Endothelial cell of umbilical vein (primary cell): ENCODE measurements around the gene LTBP1. TPM values are rescaled to one million over a fixed set of nuclear protein-coding genes. Genes with fewer than 3 reads are reported as not detected.

Source experiments
- BruUV-seq: library from RNA; stranded (reverse); fragments of 400-500 nt; replicated peaks from 2 replicates; lab custom pipeline; 2021; lab: Mats Ljungman, UMichigan
- CTCF ChIA-PET: fragments of 300-600, 350-600 bp; sonication (Branson Sonifier 250); formaldehyde crosslinking; loops from one replicate; lab custom pipeline; 2021; ENCODE audit warnings: antibody characterized with exemption, inconsistent platforms; lab: Charles Lee
- POLR2A ChIA-PET: fragments of 300-600, 350-600 bp; sonication (Branson Sonifier 250); formaldehyde crosslinking; loops from one replicate; lab custom pipeline; 2021; ENCODE audit warnings: antibody characterized with exemption, inconsistent platforms; lab: Charles Lee
- DNase-seq: peaks from one replicate; pipeline ENCODE4 v3.0.0-alpha.2; 2011; ENCODE audit warnings: low read depth, low spot score
- FAIRE-seq: peaks from 2 replicates; lab custom pipeline; 2011; peaks lifted over from hg19 to GRCh38; lab: Jason Lieb, UNC
- H2AFZ ChIP-seq: 2 replicates; pipeline ENCODE4 v1.6.0; 2012; ENCODE audit warnings: low read depth, low read length, control low read depth, inconsistent platforms
- H3K27ac ChIP-seq: 2 replicates; pipeline ENCODE4 v1.5.1; 2011; ENCODE audit warnings: low read depth, mild to moderate bottlenecking, control low read depth, low read length, moderate library complexity; ENCODE audit not compliant: insufficient read depth
- H3K27me3 ChIP-seq, 2 experiments: 2 replicates each; pipeline versions ENCODE4 v1.6.0 to v1.6.1; 2011; ENCODE audit warnings: low read length in 2 of 2, mixed read lengths in 1 of 2; ENCODE audit not compliant: control insufficient read depth in 2 of 2, insufficient read depth in 2 of 2
- H3K36me3 ChIP-seq, 2 experiments: 2 replicates in 1 of 2; 3 replicates in 1 of 2; pipeline ENCODE4 v1.5.1; 2011; ENCODE audit warnings: low read length in 2 of 2, mild to moderate bottlenecking in 1 of 2, moderate library complexity in 1 of 2; ENCODE audit not compliant: control insufficient read depth in 2 of 2, insufficient read depth in 2 of 2; ENCODE audit errors: extremely low read depth in 1 of 2
- H3K4me1 ChIP-seq: 3 replicates; pipeline ENCODE4 v1.5.1; 2011; ENCODE audit warnings: mild to moderate bottlenecking, low read length; ENCODE audit not compliant: control insufficient read depth, insufficient read depth; ENCODE audit errors: extremely low read depth
- H3K4me2 ChIP-seq: 2 replicates; pipeline ENCODE4 v1.6.1; 2011; ENCODE audit warnings: low read length, control low read depth, mixed read lengths; ENCODE audit not compliant: insufficient read depth
- H3K4me3 ChIP-seq, 3 experiments: fragments of 200-600 bp in 1 of 3; sonication (generic), shearing (Covaris generic) in 1 of 3; replicated peaks in 1 of 3; 2 replicates each; pipeline ENCODE4 v1.5.1; 2011 to 2016; ENCODE audit warnings: control low read depth in 3 of 3, low read length in 3 of 3, mild to moderate bottlenecking in 2 of 3, inconsistent platforms in 1 of 3, low read depth in 1 of 3, moderate library complexity in 1 of 3; ENCODE audit not compliant: insufficient read depth in 1 of 3
- H3K79me2 ChIP-seq: 2 replicates; pipeline ENCODE4 v1.6.0; 2012; ENCODE audit warnings: low read length, inconsistent platforms; ENCODE audit not compliant: control insufficient read depth, insufficient read depth
- H3K9ac ChIP-seq: replicated peaks from 2 replicates; pipeline ENCODE3; 2011; ENCODE audit warnings: low read length, control low read depth; ENCODE audit not compliant: insufficient read depth; ENCODE audit errors: extremely low read depth
- H3K9me1 ChIP-seq: replicated peaks from 3 replicates; pipeline ENCODE4 v1.6.0; 2011; ENCODE audit warnings: mild to moderate bottlenecking, low read length; ENCODE audit not compliant: control insufficient read depth, insufficient read depth; ENCODE audit errors: extremely low read depth
- H3K9me3 ChIP-seq: replicated peaks from 2 replicates; pipeline ENCODE4 v1.5.1; 2012; ENCODE audit warnings: low read length, inconsistent platforms; ENCODE audit not compliant: control insufficient read depth, insufficient read depth
- H4K20me1 ChIP-seq: replicated peaks from 2 replicates; pipeline ENCODE3; 2011; ENCODE audit warnings: mild to moderate bottlenecking, low read length; ENCODE audit not compliant: control insufficient read depth, insufficient read depth; ENCODE audit errors: extremely low read depth
- EZH2 ChIP-seq: IDR thresholded peaks from 2 replicates; pipeline ENCODE4 v1.6.1; 2012; ENCODE audit warnings: borderline replicate concordance, low read depth, mild to moderate bottlenecking, moderate library complexity, low read length, inconsistent platforms; ENCODE audit not compliant: severe bottlenecking
- FOS ChIP-seq: IDR thresholded peaks from 2 replicates; pipeline ENCODE4 v1.6.1; 2011; ENCODE audit warnings: mild to moderate bottlenecking, low read length, moderate library complexity, borderline replicate concordance; ENCODE audit not compliant: insufficient read depth
- GATA2 ChIP-seq: IDR thresholded peaks from 2 replicates; pipeline ENCODE4 v1.7.0; 2011; ENCODE audit warnings: low read depth, mild to moderate bottlenecking, moderate library complexity, mixed read lengths, low read length; ENCODE audit not compliant: insufficient read length, insufficient read depth
- JUN ChIP-seq: IDR thresholded peaks from 2 replicates; pipeline ENCODE4 v1.6.1; 2011; ENCODE audit warnings: borderline replicate concordance, low read depth; ENCODE audit not compliant: insufficient read length, insufficient read depth
- MYC ChIP-seq: IDR thresholded peaks from one replicate; pipeline ENCODE4 v1.6.1; 2011; ENCODE audit warnings: mild to moderate bottlenecking, low read depth, low read length
- dilution Hi-C: fragments of 300-500 bp; cut with MboI; formaldehyde crosslinking; loops from one replicate; pipeline ENCODE4 v1.15.0; 2019; ENCODE audit warnings: low sequenced_read_pairs; ENCODE audit not compliant: extremely low pct_ligation_motif_present
- intact Hi-C: fragments of 100-400 bp; cut with micrococcal nuclease; formaldehyde crosslinking; loops from one replicate; pipeline ENCODE4 v1.10.0; 2022
- polyA plus RNA-seq, 4 experiments: library from polyadenylated mRNA; depleted of rRNA in 3 of 4; stranded (reverse) in 3 of 4; unstranded in 1 of 4; fragments of >200 nt; gene quantifications; 2 replicates each; pipeline versions ENCODE4 v1.2.1 to v1.2.3, GENCODE V29; 2011 to 2012; ENCODE audit warnings: missing spikeins in 1 of 4
- total RNA-seq: library from RNA; stranded (reverse); gene quantifications from 2 replicates; pipeline ENCODE4 v1.2.3, GENCODE V29; 2021
- TF ChIP-seq, protein P1 (sequence below), 2 donors: IDR thresholded peaks; 1 replicate in 1 of 2; 2 replicates in 1 of 2; pipeline ENCODE4 v1.5.1; 2011; ENCODE audit warnings: low read length in 2 of 2, mild to moderate bottlenecking in 2 of 2, moderate library complexity in 2 of 2, control low read depth in 1 of 2, inconsistent platforms in 1 of 2, low read depth in 1 of 2; ENCODE audit not compliant: insufficient read depth in 1 of 2; ENCODE audit errors: extremely low read depth in 1 of 2
- TF ChIP-seq, protein P2 (sequence below): IDR thresholded peaks from 2 replicates; pipeline ENCODE4 v1.6.1; 2011; ENCODE audit not compliant: insufficient read depth, insufficient read length

Gene LTBP1
- total and polyA plus RNA-seq, 2 donors (not counting 3 experiments of a cell fraction or from before 2014, with no cell fraction given): 57.4 to 68.2 TPM

DNA sequence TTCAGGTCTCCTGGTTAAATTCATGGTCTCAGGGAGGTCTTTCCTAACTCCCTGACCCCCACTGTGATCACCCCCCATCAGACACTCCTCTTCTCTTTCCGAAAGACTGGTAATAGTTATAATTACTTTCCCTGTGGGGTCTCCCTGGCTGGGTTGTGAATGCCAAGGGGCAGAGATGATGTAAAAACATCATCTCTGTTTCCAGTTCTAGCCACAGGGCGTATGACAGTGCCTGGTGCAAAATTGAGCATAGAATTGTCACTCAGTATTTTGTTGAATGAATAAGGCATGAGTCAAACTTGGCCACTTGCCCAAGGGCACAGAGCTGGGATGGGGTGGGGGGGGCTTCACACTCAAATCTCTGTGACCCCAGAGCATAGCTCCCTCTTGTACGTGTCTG lies 65.2 kb downstream of the LTBP1 start:
- H3K4me3 ChIP-seq: no peak overlapping the region
- H3K9me3 ChIP-seq: no peaks in the 10 kb centered on the region
- H3K36me3 ChIP-seq: no peaks in the 10 kb centered on the region
- dilution Hi-C loops (no loop called here), intact Hi-C loops (no loop called here)
- no peak overlapping the region for H2AFZ ChIP-seq
- no peak for DNase-seq
- TF ChIP-seq MYC: no peak
- no peak for TF ChIP-seq EZH2
- no peak for TF ChIP-seq FOS
- TF ChIP-seq, protein P1, sequence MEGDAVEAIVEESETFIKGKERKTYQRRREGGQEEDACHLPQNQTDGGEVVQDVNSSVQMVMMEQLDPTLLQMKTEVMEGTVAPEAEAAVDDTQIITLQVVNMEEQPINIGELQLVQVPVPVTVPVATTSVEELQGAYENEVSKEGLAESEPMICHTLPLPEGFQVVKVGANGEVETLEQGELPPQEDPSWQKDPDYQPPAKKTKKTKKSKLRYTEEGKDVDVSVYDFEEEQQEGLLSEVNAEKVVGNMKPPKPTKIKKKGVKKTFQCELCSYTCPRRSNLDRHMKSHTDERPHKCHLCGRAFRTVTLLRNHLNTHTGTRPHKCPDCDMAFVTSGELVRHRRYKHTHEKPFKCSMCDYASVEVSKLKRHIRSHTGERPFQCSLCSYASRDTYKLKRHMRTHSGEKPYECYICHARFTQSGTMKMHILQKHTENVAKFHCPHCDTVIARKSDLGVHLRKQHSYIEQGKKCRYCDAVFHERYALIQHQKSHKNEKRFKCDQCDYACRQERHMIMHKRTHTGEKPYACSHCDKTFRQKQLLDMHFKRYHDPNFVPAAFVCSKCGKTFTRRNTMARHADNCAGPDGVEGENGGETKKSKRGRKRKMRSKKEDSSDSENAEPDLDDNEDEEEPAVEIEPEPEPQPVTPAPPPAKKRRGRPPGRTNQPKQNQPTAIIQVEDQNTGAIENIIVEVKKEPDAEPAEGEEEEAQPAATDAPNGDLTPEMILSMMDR (IDR thresholded peaks at IDR 0.05; ENCODE audit: extremely low read depth in 1 of 2, insufficient read depth in 1 of 2, low read depth in 1 of 2, low read length in 2 of 2): no peak
- TF ChIP-seq, protein P2, sequence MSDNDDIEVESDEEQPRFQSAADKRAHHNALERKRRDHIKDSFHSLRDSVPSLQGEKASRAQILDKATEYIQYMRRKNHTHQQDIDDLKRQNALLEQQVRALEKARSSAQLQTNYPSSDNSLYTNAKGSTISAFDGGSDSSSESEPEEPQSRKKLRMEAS: no peak
- TF ChIP-seq JUN: no peak
- no peak for TF ChIP-seq GATA2
- no peaks in the 10 kb centered on the region for H4K20me1 ChIP-seq
- no peaks in the 10 kb centered on the region for H3K9me1 ChIP-seq
- H3K27ac ChIP-seq: no peak overlapping the region
- FAIRE-seq: peak; percentile 67
- H3K4me2 ChIP-seq: no peak overlapping the region
- H3K27me3 ChIP-seq: no peaks in the 10 kb centered on the region
- ChIA-PET CTCF (interaction anchor here (1.8 kb wide), 1 partner anchor 9 kb away, joined by 7 read pairs; no protein-coding TSS in a partner anchor), POLR2A (no interaction called here)
- H3K79me2 ChIP-seq: peaks cover 3% of the 10 kb centered on the region
- H3K9ac ChIP-seq: no peak overlapping the region
- BruUV-seq: no TSS peak
- peaks cover 19% of the 10 kb centered on the region for H3K4me1 ChIP-seq
